Neutrophil (primary cell): ENCODE results near the gene EGFL8.
A peak's percentile ranks its signal among the peaks of the same experiment; 100 is the strongest.
"Not testable (repeated sequence)": the region's sequence is repeated elsewhere in the genome, so short reads cannot be mapped to it uniquely, and the experiment has no call there.

Experiments
- H3K27ac ChIP-seq: fragments of 200-600 bp; sonication (generic); 2 replicates; pipeline ENCODE4 v1.5.1; 2016; ENCODE audit warnings: mild to moderate bottlenecking, moderate library complexity
- H3K27me3 ChIP-seq: fragments of 200-600 bp; sonication (generic); 2 replicates; pipeline ENCODE4 v1.6.0; 2016; ENCODE audit warnings: mild to moderate bottlenecking
- H3K36me3 ChIP-seq: fragments of 200-600 bp; sonication (generic); 2 replicates; pipeline ENCODE4 v1.5.1; 2017
- H3K4me1 ChIP-seq, 2 experiments: fragments of 200-600 bp in 1 of 2; sonication (generic) in 1 of 2; 1 replicate in 1 of 2; 2 replicates in 1 of 2; pipeline versions ENCODE4 v1.5.1 to v1.6.1; 2013 to 2016; ENCODE audit warnings: low read depth in 1 of 2, low read length in 1 of 2, mild to moderate bottlenecking in 1 of 2, moderate library complexity in 1 of 2; ENCODE audit not compliant: control insufficient read depth in 1 of 2, insufficient read depth in 1 of 2
- H3K4me3 ChIP-seq, 2 experiments: fragments of 200-600 bp in 1 of 2; sonication (generic) in 1 of 2; 1 replicate in 1 of 2; 2 replicates in 1 of 2; pipeline ENCODE4 v1.5.1; 2013 to 2016; ENCODE audit warnings: low read depth in 1 of 2, low read length in 1 of 2, mild to moderate bottlenecking in 1 of 2, moderate library complexity in 1 of 2
- H3K9me3 ChIP-seq: fragments of 200-600 bp; sonication (generic); 2 replicates; pipeline ENCODE4 v1.5.1; 2016
- CTCF ChIP-seq: fragments of 200-600 bp; sonication (generic); IDR thresholded peaks from 2 replicates; pipeline ENCODE4 v1.5.1; 2016; ENCODE audit warnings: antibody characterized with exemption

Gene EGFL8

GRCh38 chr6:32183483-32184083, 19.2 kb downstream of the EGFL8 start:
- H3K27ac ChIP-seq, result peak overlapping the region; percentile 97
- peaks cover 40 to 51% of the 10 kb centered on the region in 2 experiments for H3K4me1 ChIP-seq
- no peaks in the 10 kb centered on the region for H3K9me3 ChIP-seq
- H3K36me3 ChIP-seq, result peaks cover 71% of the 10 kb centered on the region
- H3K4me3 ChIP-seq, result no peak overlapping the region
- H3K27me3 ChIP-seq, result no peaks in the 10 kb centered on the region
- no peak for TF ChIP-seq CTCF

DNA sequence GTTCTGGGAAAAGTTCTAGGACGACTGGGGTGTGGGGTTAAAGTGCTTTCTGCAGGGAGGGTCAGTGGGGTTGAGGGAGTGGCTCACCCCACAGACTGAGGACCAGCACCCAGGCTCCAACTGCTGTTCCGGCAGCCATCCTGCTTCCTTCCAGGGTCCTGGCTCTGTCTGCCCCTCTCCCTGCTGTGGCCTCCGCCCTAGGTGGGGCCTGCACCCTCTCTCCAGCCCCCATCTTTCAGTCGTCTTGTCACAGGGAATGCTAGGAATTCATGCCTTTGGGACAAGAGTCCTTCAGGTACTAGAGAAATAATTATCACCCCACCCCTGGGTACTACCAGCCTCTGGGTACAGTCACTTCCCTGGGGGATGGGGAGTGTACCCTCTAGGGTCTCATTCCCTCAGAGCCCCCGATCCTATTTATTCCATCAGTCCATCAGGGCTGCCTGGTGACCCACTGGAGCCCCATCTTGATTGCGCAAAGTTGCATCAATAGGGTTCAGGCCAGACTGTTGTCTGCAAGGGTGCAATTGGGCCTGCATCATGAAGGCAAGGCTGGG, 19.8 kb downstream of the EGFL8 start, which contains the start of gene AGER:
Gene AGER (minus strand): TSS at position 170 of the 557 bp plus-strand sequence. CDS start 31 bp downstream, at position 139.
- H3K36me3 ChIP-seq, result peaks cover 71% of the 10 kb centered on the region
- no peak for TF ChIP-seq CTCF

GRCh38 chr6:32185681-32186131, 21.3 kb downstream of the EGFL8 start:
- peaks cover 68% of the 10 kb centered on the region for H3K36me3 ChIP-seq

More for the DNA sequence above, 19.8 kb downstream of the EGFL8 start, which contains the start of gene AGER:
- H3K4me3 ChIP-seq, result no peak within 1 kb of the TSS
- peak within 1 kb of the TSS; percentile 97 for H3K27ac ChIP-seq
- H3K9me3 ChIP-seq, result no peaks in the 10 kb centered on the region
- peaks cover 40 to 49% of the 10 kb centered on the region in 2 experiments for H3K4me1 ChIP-seq
- H3K27me3 ChIP-seq, result no peaks in the 10 kb centered on the region

DNA sequence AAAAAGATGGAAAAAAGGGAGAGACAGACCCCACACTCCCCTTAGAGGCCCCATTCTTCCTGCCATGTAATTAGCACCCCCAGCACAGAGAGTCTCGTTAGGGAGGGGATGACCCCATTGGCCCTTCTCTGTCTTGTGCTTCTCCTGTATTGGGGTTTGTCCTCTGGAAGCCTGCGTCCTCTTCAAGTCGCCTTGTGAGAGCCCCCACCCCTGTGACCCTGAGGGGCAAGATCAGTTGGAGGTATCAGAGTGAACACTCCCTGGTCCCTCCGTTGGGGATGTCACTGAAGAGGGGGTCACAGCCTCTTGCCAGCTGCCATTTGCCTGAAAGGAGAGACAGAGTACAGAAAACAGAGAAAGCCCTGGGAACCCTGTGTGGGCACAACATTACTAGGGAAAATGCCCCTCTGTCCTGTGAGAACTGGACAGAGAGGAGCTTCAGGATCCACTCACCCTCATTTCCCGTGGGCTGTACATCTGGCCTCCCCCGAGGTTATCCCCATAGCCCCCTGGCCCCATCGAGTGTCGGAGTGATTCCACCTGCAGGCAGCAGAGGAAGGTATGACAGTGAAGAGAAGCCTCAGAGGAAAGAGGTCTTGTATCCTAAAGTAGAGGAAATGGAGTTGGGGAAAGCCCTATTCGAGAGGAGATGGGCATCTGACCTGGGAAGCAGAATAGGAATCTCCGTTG, 21.9 kb downstream of the EGFL8 start:
- Histone ChIP-seq H3K4me3 (peak overlapping the region in 1 of 2 experiments; percentile 81), H3K36me3 (peaks cover 68% of the 10 kb centered on the region), H3K4me1 (peaks cover 41 to 48% of the 10 kb centered on the region in 2 experiments), H3K27ac (peak overlapping the region; percentile 95)
- not testable (repeated sequence) for H3K27me3 ChIP-seq, H3K9me3 ChIP-seq

More at GRCh38 chr6:32185681-32186131, 21.3 kb downstream of the EGFL8 start:
- Histone ChIP-seq H3K4me1 (peaks cover 35 to 44% of the 10 kb centered on the region in 2 experiments), H3K27ac (peak overlapping the region; percentile 95), H3K4me3 (peak overlapping the region in 1 of 2 experiments; percentile 7)
- not testable (repeated sequence) for H3K9me3 ChIP-seq, H3K27me3 ChIP-seq

DNA sequence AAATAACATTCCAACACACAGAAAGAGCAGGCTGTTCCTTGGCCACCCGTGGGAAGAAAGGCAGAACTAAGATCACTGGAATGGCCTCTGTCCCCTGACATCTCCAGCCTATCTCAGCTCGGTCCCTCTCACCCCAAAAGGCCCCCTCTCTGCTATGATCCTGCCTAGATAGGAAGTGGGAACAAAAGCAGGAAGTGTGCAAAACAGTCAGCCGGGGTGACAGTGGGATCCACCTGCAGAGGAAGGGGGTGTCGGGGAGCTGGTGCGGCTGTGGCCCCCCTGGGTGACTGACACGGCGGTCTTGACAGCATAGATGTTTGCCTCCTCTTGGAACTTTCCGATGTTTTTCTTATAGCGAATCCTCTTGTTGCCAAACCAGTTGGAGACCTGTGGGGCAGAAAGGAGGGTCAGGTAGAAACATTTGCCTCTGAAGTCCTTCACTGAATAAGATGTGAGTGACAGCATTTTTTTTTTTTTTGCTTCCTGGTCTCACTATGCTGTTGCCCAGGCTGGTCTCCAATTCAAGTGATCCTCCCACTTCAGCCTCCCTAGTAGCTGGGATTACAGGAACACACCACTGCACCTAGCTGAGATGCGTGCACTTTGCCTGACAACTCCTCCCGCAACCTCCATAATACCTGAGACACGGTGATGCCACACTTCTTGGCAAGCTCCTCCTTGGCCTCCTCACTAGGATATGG, 22.8 kb downstream of the EGFL8 start:
- Histone ChIP-seq H3K27ac (peak overlapping the region; percentile 95), H3K27me3 (no peaks in the 10 kb centered on the region), H3K36me3 (peaks cover 61% of the 10 kb centered on the region), H3K9me3 (no peaks in the 10 kb centered on the region), H3K4me1 (peaks cover 47 to 48% of the 10 kb centered on the region in 2 experiments), H3K4me3 (peak overlapping the region; percentile 81 to 97)
- TF ChIP-seq CTCF, result no peak

- peak overlapping the region; percentile 95 for H3K27ac ChIP-seq
- H3K4me3 ChIP-seq, result peak overlapping the region; percentile 81 to 97
- not testable (repeated sequence) for H3K27me3 ChIP-seq, H3K9me3 ChIP-seq
- peaks cover 44 to 48% of the 10 kb centered on the region in 2 experiments for H3K4me1 ChIP-seq
- H3K36me3 ChIP-seq, result peaks cover 54% of the 10 kb centered on the region
These were observed 23.5 kb downstream of the EGFL8 start for GRCh38 chr6:32187725-32188380.
